CMK (cell line): ENCODE data around the gene SIK3.

Experiments used
- DNase-seq: peaks from one replicate; pipeline ENCODE4 v3.0.0-alpha.2; 2010; ENCODE audit warnings: low read depth

The SIK3 gene

DNA sequence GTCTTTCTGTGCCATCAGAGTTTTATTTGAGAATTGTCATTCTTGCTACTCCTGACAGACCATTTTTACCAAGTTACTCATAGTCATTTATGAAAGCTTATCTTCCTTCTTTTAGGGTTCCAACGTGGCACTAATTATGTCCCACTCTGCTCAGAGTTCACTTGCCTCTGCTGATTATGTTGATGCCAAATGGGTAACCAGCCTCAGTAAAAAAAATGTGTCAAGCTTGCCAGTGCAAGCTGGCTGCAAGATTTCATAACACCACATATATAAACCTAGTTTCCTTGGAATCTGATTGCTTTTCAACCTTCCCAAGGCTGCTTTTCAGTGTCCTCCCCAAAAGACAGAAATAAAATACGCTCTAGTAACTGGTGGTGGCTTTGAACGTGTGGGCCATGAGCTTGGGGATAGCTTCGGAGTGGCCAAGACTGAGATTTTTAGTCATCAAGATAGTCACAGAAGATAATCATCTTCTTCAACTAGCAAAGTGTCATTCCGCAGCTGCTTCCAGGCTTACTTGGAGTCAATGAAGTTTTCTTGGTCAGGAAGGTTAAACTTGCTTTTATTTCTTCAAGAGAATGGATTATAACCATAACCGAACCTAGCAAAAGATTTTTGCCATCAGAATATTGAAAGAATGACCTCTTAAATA, 231.3 kb downstream of the SIK3 start:
- no peak for DNase-seq

DNA sequence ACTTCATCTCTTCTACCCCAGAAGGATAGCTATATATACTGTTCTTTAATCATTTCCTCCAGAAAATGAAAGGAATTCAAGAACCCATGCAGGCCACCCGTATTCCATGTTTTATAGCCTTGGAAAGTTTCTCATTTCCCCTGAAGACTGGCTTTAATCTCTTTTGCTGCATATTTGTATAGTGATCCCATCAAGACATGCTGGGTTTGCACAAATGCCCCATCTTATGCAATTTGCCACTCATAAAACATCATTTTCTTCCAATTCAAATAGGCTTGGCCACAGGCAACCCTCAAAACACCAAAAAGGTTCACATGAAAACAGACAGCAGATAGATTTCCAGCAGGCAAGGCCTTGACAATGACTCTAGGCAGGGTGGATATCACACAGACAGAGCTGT, 232.5 kb downstream of the SIK3 start:
- no peak for DNase-seq

DNA sequence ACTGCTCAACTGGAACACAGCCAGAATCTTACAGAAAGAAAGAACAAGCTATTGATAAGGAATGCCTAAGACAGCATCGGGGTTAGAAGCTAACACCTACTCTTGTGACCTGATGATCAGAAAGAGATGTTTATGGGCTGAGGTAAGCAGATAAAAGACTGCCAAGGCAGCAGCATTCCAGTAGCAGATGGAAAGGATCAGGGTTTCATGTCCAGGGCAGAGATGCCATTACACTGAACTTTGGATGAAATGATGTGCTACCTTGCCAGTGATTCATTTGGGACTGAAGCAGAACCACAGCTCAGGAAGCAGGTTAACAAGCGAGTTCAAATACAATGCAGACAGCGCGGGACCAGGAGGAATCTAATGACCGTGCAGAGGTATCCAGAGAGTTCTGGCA, 233.7 kb downstream of the SIK3 start:
- no peak for DNase-seq

DNA sequence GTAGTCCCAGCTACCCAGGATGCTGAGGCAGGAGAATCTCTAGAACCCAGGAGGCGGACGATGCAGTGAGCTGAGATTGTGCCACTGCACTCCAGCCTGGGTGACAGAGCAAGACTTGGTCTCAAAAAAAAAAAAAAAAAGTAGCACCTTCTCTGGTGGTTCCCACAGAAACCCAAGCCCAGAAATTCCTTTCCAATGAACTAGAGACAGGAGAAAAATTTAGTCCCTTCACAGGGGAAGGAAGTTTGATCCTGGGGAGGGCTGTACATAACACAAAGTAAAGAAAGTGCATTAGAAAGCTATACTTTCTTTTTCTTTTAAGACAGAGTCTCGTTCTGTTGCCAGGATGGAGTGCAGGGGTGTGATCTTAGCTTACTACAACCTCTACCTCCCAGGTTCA, 235.3 kb downstream of the SIK3 start:
- no peak for DNase-seq

DNA sequence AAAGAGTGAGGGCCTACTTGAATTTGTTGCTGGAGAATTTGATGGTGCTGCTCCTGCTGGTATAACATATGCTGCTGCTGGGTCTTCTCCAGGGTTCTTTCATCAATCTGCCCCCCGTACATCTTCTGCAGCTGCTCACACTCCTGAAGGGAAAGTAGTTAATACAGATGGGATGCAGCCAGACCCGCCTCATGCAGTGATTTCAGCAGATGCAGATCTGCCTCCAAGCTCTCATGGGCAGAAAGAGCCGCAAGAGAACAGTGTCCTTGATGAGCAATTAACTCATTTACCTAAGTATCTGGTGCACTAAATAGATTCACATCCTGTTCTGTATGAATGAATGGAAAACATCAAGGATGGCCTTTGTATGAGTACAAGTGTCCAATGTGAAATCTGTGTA, 236.0 kb downstream of the SIK3 start:
- DNase-seq: no peak

DNA sequence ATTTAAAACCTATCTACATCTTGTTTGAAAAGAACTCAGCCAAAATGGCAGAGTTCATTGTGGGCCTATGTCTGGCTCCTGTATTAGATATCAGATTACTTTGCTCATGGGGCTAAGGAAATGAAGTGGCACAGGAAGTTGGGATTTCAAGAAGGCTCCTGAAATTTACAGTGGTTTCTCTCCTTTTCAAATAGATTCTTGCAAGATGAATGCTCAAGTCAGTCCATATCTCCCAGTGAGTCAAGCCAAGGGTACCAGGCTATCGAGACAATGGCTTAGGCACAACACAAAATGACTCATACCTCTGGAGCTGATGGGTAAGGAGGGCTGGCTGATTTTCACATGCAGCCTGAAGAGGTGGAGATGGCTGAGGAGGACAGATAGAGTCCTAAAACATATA, 236.7 kb downstream of the SIK3 start:
- DNase-seq: no peak

DNA sequence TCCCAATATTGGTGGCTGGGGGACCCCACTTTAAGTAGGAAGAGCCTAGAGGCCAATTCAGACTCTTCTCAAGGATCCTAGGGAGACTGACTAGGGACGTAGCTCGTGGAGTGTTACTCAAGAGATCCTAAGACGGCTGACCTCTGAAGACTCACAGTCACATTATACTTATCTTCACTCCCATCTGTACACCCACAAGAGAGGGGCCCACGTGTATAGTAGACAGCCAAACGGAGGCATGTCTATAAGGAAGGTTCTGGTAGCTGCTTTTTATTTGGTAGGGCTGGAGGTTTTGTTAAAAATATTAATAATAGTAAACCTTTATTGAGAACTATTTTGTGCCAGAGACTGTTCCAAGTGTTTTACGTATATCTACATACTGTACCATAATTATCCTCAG, 237.9 kb downstream of the SIK3 start:
- no peak for DNase-seq

DNA sequence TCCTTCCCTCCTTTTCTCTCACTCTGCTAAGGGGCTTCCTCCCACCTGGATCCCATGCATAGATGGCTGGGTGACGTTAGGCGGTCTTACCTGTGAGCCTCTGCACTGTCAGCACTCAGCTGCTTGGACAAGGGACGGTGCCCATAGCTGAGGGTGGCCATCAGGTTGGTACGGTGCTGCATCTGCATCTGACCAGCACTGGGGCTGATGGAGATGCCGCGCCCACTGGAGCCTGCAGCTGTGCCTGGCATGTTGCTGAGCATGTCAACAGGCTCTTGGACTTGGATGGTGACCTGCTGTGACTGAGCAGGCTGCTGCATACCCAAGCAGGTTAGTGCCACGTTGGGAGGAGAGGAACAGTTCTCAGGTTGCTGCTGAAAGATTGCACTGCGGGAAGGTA, 239.1 kb downstream of the SIK3 start:
- no peak for DNase-seq

DNA sequence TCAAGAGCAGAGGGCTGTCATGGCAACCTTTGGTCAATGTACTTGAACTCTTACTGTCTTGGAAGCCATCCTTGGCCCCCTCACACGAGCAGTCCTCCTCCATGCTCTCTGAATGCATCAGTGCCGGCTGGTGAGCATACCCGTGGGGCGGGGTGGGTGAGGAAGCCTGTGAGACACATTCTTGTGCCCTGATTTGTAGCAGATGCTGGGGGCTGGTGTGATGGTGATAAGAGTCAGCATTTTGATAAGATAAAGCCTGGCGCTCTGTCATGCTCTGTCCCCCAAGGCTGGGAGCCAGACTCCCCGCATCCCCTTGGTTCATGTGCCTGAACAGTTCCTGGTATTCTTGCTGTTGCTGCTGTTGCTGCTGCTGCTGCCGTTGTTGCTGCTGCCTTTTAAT, 240.3 kb downstream of the SIK3 start:
- no peak for DNase-seq

DNA sequence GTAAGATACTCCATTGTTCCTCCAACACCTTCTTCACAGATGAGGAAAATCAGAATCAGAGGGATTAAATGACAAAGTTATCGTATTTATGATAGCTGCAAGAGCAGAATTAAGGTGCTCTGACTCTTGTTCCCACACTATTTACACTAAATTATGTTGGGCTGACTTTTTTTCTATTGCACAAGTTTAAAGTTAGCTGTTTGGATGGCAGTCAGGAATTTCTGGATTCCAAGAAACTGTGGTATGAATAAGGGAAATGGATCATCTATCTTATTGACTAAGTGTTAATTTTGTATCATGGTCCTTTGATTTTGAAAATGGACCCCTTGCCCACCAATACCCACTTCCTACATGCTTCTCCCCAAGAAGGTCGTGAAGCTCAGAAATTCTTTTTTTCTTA, 240.9 kb downstream of the SIK3 start:
- DNase-seq: no peak

DNA sequence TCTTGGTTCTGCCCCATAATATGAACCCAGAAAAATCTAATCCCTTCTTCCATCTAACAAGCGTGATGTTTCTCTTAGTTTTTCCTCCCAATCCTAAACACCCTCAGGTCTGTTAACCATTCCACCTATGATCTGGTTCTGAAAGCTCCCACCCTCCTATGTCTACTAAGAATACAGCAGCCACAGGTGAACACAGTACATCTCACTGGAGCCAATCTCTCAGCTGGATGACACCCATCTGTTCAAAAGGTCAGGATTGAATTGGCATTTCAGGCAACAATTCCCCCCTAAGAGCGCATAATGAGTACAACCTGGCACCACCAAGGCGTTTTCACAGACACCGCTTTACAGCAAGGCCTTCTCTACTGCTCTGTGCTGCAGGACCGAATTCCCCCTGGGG, 241.8 kb downstream of the SIK3 start:
- DNase-seq: no peak

DNA sequence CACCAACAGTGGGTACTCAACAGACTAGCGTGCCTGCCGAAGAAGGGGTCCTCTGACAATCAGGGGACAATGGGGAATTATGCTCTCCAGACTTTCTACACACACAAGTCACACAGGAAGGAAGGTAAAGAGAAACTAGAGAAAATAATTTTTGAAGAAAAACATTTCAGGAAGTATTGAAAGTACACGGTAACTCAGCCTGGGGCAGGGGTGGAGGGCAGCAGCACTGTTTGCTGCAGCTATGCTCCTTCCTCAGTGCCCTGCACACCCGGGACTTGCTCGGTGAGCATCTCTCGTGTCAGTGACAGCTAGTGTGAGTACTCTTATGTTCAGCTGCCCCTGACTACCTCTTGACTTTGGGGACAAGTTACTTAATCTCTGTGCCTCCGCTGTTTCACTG, 242.8 kb downstream of the SIK3 start:
- no peak for DNase-seq

DNA sequence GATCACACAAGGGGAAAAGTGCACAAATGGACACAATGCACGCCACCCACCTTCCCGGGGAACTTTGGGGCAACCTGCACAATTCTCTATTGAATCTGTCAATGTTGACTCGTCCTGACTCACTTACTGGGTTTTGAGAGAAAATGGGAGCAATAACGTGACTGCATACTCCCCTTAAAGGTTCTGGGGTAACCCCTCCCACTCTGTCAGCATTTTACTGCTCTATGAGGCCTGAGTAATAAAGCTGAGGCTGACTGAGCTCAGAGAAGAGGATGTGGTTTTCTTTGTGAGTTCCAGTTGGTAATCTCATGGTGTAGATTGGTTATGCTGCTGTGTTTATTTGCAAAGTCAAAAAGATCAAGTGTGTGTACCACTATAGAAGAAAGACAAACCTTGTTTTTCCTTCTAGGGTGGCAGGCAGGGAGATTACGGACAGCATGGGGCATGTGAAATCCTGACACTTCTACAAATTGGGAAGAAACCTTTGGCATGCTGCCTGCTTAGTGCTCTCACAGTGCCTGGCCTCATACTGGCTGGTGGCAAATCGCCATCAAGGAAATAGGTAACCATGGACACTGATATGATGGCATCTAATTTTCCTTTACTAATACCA, 244.7 kb downstream of the SIK3 start:
- DNase-seq: no peak

DNA sequence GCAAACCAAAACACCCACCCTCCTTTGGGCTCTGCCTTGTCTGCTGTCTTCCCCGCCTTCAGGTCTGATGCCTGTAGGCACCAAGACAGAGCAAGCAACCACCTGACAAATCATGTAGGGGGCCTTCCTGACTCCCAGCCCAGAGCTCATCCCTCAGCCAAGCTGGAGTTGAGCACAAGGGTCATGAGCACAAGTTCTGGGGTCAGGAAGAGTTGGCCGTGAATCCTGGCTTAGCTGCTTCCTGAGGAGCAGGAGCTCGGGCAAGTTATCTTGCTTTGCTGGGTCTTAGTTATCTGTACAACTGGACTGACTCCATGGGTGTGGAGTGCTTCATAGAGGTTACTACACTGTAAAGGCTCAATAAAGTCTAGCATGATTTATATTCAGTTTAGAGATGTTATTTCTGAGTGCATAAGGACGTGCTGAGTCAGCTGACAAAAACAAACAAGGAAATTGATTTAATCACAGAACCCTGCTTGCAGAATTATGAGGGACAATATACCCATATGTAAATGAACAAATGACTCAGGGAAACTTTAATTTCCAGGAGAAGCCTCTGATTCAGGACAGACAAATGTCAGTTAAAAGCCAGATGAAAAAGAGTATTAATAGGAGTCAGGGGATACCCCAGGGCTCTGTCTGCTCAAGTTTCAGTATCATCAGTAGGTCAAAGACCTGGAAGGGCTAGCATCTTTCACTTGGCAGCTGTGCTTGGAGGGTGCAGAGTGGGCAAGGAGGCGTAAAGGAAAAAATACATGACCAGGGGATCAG, 245.8 kb downstream of the SIK3 start:
- DNase-seq: no peak

DNA sequence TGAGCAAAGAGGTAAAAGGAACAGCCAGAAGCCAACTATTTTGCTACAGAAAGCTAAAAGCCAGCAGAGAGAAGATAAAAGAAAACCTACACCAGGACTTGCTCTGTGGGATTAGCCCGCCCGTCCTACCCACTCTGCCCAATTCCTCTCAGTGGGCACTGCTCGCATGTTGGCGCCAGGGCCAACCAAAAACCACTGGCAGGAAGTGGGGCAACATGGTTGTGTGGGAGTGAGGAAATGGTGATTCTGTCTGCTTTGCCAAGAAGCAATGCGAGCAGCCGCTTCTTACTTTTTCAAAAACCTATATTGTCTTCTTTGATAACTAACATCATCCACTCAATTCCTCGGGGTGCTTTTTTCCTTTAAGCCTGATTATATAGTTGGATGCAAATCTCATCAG, 246.6 kb downstream of the SIK3 start:
- no peak for DNase-seq

DNA sequence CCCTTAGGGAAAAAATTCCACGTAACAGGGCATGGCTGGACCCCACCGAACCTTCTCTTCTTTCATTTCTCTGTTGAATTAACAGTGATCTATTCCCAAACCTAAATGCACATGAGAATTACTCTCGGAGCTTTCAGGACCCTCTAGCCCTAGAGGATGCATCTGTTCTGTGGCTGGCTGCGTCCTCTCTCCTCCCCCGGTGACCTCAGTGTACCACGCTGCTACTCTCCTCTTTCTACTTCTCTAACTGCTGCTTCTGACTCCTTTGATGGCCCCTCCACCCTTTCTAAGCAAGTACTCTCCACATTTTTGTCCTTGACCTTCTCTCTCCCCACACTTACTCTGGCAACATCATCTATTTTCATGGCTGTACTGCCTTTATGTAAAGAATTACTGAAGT, 248.7 kb downstream of the SIK3 start:
- no peak for DNase-seq

DNA sequence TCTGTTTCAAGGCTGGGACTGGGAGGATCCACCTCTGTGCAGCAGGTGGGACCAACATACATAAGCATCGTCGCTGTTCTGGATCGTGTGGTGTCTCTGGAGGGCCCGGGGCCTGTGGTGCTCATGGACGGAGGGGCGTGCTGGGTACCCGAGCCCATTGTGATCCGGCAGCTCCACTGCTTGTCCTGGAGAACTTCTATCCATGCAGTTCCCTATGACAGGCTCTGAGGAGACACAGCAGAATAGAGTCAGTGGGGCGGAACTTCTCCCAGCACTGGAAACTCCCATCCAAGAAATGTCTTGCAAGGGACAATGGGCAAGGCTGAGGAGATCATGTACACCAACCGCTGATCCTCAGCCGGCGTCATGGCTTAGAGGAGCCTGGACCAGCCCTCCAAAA, 249.2 kb downstream of the SIK3 start:
- no peak for DNase-seq

DNA sequence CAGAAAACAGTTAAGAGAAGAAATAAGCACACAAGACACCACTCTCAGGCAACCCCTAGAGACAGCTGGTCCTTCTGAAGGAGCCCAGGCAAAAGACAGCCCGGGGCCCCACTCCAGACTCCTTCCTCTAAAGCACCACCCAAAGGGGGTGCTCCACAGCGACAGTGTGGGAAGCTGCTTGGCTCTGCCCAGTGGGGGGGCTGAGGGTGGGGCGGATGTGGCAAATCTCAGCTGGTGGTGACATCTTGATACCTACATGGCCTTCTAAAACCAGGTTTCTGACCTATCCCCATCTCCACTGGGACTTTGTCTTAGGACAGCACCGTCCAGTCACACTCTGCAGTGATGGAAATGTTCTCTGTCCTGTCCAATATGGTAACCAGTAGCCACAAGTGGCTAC, 250.6 kb downstream of the SIK3 start:
- no peak for DNase-seq

DNA sequence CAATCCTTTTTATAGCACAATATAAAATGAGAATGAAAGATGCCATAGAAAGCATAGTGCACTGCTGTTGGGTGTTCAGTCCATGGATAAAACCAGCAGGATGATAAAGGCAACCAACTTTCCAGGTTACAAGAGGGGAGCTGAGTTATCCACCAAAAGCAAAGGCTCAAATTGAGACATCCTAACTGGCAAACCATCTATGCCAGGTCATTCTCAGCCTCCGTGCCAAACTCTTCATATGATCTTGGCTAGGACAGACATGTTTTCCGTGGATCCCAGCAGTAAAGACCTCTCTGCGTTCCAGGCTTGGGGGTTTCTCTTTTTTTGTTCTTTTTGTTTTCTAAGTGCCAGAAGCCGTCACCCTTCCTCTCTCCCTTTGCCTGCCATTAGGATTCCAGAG, 253.5 kb downstream of the SIK3 start:
- no peak for DNase-seq

DNA sequence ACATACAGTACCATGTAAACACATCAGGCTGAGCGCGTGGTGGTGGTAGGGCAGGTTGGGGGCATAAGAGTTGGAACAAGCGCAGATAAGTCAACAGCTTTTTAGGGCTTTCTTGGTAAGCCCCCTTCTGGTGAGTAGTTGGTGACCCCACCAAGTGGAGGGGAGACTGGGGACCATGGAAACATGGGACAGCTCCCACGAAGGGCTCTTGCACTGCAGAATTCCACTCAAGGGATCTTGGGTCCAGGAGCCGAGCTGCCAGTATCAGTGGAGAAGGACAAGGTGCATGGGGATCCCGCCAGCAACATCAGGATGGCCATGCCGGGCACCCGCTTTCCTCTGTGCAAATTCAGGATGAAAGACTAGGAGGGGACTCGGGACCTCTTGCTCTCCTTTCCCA, 254.6 kb downstream of the SIK3 start:
- DNase-seq: no peak

DNA sequence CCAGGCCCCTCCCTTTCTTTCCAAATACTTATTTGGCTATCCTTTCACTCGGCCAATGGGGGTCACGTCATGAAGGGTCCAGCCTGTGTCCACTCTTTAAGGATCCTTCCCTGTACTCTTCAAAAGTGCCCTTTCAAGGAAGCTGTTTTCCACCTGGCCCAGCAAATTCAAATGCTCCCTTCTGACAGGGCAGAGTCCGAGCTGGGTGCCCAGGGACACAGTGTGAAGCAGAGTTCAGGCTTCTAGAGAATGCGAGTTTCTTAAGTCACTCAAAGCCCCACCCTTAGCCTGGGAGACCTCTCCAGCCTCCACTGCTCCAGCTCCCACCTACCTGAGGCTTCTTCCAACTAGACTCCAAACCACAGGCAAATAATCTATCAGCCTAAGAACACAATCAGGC, 255.3 kb downstream of the SIK3 start:
- DNase-seq: no peak

DNA sequence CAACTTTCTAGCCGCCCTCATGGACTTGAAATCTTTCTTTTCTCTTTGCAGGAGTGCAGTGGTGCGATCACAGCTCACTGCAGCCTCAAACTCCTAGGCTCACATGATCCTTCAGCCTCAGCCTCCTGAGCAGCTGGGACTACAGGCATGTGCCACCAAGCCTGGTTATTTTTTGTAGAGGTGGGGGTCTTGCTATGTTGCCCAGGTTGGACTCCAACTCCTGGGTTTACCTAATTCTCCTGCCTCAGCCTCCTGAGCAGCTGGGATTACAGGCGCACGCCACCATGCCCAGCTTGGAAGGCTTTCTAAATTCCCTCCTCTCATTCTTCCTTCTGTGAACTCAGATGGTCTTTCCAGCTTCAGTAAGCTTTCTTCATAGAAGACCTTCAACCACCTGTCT, 256.1 kb downstream of the SIK3 start:
- no peak for DNase-seq

DNA sequence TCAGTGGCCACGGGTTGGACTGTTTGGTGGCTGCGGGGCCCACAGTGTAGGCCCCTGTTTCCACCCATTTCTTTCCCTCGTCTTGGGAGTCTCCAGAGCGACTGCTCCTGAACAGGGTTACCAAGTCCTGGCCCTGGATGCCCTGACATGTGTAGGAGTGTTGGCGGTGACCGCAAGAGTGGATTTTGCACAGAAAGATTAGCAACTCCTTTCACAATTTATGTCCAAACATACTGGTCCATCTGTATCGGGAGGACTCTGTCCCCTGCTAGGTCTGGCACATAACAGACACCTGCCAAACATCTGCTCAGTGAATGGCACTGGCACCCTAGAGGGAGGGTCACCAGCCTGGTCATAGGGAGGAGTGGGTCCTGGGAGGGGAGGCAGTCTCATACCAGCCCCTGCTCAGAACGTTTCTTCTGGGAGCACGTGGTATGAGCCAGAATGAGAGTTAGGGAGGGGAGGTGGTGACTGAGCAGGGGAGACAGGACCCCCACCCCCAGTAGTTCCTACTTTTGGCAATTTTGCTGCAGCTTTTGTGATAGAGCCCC, 257.4 kb downstream of the SIK3 start:
- DNase-seq: no peak
